HG03521 (cell line): ENCODE data around the gene LRRC8D.

ENCODE experiments used
- ATAC-seq: cut with Tn5 transposase; IDR thresholded peaks from one replicate; pipeline ENCODE4 v1.9.1; 2021; ENCODE audit warnings: mild to moderate bottlenecking, moderate library complexity; ENCODE audit not compliant: unreplicated experiment

Gene LRRC8D

GRCh38 chr1:89934461-89934860 lies 113.6 kb downstream of the LRRC8D start:
- no peak for ATAC-seq

- no peak for ATAC-seq
Measured at GRCh38 chr1:89935235-89935634, 114.4 kb downstream of the LRRC8D start.

GRCh38 chr1:89936694-89937093 lies 115.9 kb downstream of the LRRC8D start:
- no peak for ATAC-seq

- no peak for ATAC-seq
Measured at GRCh38 chr1:89938171-89939055, 117.6 kb downstream of the LRRC8D start.

GRCh38 chr1:89939059-89939570 lies 118.3 kb downstream of the LRRC8D start:
- ATAC-seq: no peak

- no peak for ATAC-seq
Measured at GRCh38 chr1:89939693-89940438, 119.0 kb downstream of the LRRC8D start.

DNA sequence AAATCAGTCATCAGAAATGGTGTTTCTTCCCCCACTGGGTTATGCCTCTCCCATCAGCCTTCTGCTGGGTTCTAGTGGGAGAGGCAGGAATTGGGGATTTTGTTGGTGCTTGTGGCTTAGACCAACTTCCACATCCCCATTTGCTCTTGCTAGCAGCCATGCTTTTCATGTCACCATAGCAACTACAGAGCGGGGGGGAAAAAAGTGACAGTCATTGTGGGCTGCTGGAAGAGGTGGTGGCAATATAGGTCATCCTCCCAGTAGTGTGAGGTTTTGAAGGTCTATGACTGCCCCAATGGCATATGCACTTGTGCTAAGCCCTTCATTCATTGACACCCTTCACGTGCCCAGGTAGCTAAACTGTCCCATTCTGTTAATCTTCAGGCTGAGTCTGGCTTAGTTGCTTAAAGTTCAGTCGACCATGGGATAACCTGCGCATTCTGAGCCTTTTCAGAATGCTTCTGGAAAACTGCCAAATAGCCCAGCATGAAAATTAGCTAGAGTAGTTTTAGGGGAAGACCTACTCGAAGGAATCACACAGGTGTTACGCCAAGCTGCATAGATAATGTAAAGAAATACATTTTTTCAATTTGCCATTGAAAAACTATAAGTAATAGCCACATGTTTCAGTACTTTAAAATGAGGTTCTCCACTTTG lies 120.4 kb downstream of the LRRC8D start:
- peak; percentile 53 for ATAC-seq

GRCh38 chr1:89942014-89942413 lies 121.2 kb downstream of the LRRC8D start:
- ATAC-seq: no peak

- no peak for ATAC-seq
Measured at GRCh38 chr1:89942825-89943658, 122.2 kb downstream of the LRRC8D start.

DNA sequence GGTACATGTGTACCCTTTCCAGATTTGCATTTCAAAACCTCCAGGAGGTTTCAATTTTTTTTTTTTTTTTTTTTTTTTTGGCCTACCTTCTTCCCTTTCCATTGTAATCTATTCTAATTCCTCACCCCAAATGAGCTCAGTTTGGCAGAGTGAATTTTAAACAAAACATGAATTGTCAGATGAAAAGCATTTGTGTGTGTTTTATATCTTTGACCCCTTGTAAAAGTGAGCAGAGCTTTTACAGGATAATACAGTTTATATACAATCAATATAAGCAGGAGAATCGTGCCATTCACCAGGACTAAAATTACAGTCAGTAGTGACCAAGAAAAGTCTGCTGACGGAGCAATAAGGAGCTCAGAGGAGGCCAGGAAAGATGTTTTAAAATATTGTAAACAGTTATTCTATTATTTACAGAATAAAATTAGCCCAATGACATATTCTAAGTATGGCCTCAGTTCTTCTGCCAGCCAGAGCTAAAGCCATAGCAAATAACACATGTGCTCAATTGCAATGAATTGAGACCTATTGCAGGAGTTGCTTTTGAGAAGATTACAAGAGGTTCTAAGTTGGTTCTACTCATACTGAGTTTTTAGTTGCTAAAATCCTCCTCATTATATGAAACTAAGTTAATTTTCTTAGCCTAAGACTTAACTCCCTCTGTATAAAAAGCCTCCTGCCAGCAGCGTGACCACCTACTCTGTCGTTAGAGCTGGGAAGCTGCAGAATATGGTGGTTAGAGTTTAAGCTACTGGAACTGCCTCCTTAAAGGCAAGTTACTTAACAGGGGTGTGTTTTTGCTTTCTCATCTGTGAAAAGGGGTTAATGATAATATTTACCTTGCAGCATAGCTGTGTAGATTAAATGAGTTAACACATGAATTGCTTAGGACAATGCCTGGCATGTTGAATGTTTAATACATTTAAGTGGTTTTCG lies 123.3 kb downstream of the LRRC8D start:
- no peak for ATAC-seq

DNA sequence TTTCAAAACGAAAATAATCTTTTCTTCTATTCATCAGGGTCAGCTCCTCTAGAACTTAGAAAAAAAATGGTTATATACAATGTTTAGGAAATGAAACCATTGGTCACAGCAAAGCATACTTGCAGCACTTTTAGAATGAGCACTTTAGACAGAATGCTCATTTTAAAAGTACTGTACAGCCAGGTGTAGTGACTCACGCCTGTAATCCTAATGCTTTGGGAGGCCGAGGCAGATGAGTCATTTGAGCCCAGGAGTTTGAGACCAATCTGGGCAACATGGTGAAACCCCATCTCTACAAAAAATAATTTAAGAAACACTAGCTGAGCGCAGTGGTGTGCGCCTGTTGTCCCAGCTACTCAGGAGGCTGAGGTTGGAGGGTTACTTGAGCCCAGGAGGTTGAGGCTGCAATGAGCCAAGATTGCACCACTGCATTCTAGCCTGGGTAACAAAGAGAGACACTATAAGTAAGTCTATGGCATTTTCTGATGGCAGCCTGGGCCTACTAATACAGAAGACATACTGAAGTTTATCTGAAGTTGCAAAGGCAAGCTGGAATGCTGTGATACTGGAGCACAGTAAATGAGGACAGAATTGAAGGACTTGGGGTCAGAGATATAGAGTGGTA lies 125.1 kb downstream of the LRRC8D start:
- ATAC-seq: peak; percentile 59

DNA sequence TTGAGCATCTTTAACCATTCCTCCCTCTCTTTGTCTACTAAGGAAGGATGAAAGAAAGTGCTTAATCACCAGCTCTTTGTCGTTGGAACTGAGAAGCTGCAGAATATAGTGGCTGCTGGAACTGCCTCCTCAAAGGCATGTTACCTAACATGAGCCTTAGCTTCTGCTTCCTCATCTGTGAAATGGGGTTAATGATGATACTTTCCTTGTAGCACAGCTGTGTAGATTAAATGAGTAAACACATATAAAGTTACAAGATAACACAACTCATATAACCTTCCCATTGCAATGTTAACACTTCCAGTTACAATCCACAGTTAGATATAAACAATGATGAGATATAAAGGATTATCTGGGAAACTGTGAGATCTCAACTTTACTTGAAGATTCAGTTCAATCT lies 125.7 kb downstream of the LRRC8D start:
- no peak for ATAC-seq

DNA sequence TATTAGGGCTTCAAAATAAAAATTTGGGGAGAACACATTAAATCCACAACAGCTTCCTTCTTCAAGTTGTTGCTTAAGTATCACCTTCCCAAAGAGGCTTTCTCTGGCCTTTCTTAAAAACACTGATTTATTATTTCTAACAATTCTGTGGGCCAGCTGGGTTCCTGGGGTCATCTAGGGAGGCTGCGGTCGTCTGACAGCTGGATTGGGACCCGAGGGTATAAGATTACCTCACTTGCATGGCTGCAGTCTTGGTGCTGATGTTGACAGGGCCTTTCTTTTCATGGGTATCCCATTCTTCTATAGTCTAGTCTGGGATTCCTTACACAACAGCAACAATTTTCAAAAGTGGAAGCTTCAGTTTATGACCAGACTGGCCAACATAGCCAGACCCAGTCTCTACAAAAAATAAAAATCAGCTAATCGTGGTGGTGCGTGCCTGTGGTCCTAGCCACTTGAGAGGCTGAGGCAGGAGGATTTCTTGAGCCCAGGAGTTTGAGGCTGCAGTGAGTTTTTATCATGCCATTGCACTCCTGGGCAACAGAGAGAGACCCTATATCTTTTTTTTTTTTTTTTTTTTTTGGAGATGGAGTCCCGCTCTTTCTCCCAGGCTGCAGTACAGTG lies 128.0 kb downstream of the LRRC8D start:
- ATAC-seq: no peak

DNA sequence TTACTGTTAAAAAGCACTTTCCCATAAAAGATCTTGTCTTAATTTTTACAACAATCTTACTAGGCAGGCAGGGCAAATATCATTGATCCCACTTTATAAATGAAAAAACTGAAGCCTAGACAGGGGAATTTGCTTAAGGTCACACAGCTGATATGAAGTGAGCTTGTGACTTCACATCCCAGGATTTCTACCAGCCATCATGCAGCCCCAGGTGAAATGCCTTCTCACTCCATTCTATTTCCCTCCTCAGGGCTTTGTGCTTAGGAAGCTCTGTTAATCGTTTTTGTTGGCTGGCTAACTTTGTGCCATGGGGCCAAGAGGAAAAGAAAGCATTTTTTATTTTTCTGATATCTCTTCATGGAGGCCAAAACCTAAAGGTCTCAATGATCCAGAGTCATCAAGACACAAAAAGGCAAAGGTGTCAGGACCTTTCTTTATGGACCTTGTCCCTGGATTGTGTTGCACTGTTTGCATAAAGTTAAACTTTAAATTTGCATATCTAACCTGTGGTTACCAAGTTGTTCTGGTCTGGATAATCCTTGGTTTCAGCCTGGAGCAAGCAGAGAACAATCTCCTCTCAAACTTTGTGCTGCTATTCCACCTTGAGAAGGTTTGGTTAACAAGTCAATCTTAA lies 129.3 kb downstream of the LRRC8D start:
- no peak for ATAC-seq

- no peak for ATAC-seq
Measured at GRCh38 chr1:89950703-89951102, 129.9 kb downstream of the LRRC8D start.

- ATAC-seq: no peak
Measured at GRCh38 chr1:89951766-89952604, 131.2 kb downstream of the LRRC8D start.

GRCh38 chr1:89952605-89953130 lies 131.8 kb downstream of the LRRC8D start:
- no peak for ATAC-seq
